ENCODE results near the gene MIA. TPM values are rescaled to one million over a fixed set of nuclear protein-coding genes. Genes with fewer than 3 reads are reported as not detected.

MIA gene
- total RNA-seq, 1 experiment from 2014 or later: 0.75 TPM

DNA sequence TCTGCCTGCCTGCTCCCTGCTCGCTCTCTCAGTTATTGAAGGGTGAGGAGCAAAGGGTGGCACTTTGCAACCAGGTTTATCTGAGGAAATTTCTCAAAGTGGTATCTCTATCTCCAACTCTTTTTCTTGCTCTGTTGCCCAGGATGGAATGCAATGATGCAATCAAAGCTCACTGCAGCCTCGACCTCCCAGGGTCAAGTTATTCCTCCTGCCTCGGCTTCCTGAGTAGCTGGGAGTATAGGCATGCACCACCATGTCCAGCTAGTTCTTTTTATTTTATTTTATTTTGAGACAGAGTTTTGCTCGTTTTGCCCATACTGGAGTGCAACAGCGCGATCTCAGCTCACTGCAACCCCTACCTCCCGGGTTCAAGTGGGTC is 29.9 kb upstream of the MIA start:
- POLR2A ChIA-PET (ENCODE audit: low non-redundant PET): no interaction called here
- CTCF ChIA-PET: no interaction called here
- no TSS peak for BruUV-seq (replicated peaks)

DNA sequence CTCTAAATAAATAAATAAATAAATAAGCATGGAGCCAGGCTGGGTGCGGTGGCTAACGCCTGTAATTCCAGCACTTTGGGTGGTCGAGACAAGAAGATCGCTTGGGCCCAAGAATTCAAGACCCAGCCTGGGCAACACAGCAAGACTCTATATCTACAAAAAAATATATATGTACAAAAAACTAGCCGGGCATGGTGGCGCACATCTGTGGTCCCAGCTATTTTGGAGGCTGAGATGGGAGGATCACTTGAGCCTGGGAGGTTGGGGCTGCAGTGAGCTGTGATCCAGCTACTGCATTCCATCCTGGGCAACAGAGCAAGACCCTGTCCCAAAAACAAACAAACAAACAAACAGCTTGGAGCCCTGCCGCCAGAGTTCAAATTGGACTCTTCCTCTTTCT is 27.8 kb upstream of the MIA start:
- Histone ChIP-seq H3K36me3 (ENCODE audit: insufficient read depth, low read length, poor library complexity, severe bottlenecking) (peaks cover under 1% of the 10 kb centered on the region), H3K4me3 (ENCODE audit: low read depth, low read length, poor library complexity, severe bottlenecking) (no peak overlapping the region), H3K27ac (ENCODE audit: low read depth, low read length, poor library complexity, severe bottlenecking) (no peak overlapping the region), H3K4me1 (ENCODE audit: insufficient read depth, low read length, poor library complexity, severe bottlenecking) (peaks cover 8% of the 10 kb centered on the region), H3K9me3 (ENCODE audit: low read depth, low read length, poor library complexity, severe bottlenecking) (no peaks in the 10 kb centered on the region), H3K27me3 (replicated peaks; ENCODE audit: insufficient read depth, low read depth, low read length, poor library complexity) (no peaks in the 10 kb centered on the region)
- no peak for TF ChIP-seq CTCF (conservative IDR thresholded peaks at IDR 0.05; ENCODE audit: low read depth, low read length)
- TF ChIP-seq EZH2 (IDR thresholded peaks at IDR 0.05; ENCODE audit: borderline replicate concordance, low read depth, low read length, poor library complexity, severe bottlenecking): no peak
- BruUV-seq (replicated peaks): no TSS peak
- DNase-seq (ENCODE audit: low spot score): no peak
- ChIA-PET CTCF (no interaction called here), POLR2A (ENCODE audit: low non-redundant PET) (no interaction called here)
- intact Hi-C loops (cut with micrococcal nuclease; ENCODE audit: unreplicated experiment): no loop called here

More for the DNA sequence above, 29.9 kb upstream of the MIA start:
- intact Hi-C loops (cut with micrococcal nuclease; ENCODE audit: unreplicated experiment): no loop called here
- Histone ChIP-seq H3K27ac (ENCODE audit: low read depth, low read length, poor library complexity, severe bottlenecking) (peak overlapping the region; percentile 61), H3K9me3 (ENCODE audit: low read depth, low read length, poor library complexity, severe bottlenecking) (no peaks in the 10 kb centered on the region), H3K36me3 (ENCODE audit: insufficient read depth, low read length, poor library complexity, severe bottlenecking) (no peaks in the 10 kb centered on the region), H3K27me3 (replicated peaks; ENCODE audit: insufficient read depth, low read depth, low read length, poor library complexity) (no peaks in the 10 kb centered on the region), H3K4me1 (ENCODE audit: insufficient read depth, low read length, poor library complexity, severe bottlenecking) (peaks cover 8% of the 10 kb centered on the region), H3K4me3 (ENCODE audit: low read depth, low read length, poor library complexity, severe bottlenecking) (no peak overlapping the region)
- TF ChIP-seq CTCF (conservative IDR thresholded peaks at IDR 0.05; ENCODE audit: low read depth, low read length) (no peak), EZH2 (IDR thresholded peaks at IDR 0.05; ENCODE audit: borderline replicate concordance, low read depth, low read length, poor library complexity, severe bottlenecking) (no peak)
- no peak for DNase-seq (ENCODE audit: low spot score)

GRCh38 chr19:40750058-40750873 is 25.1 kb upstream of the MIA start, which contains the start of gene ACTMAP:
ACTMAP (minus strand) TSS chr19:40750477; CDS start chr19:40749803, 674 bp downstream.
- intact Hi-C loops (cut with micrococcal nuclease; ENCODE audit: unreplicated experiment): loop anchor here (1.0 to 2.0 kb wide), 2 partner anchors 28 to 49 kb away; partner anchors contain the start of genes EGLN2 and RAB4B
- BruUV-seq (replicated peaks): TSS peak; percentile 96
- TF ChIP-seq EZH2 (IDR thresholded peaks at IDR 0.05; ENCODE audit: borderline replicate concordance, low read depth, low read length, poor library complexity, severe bottlenecking) (no peak), CTCF (conservative IDR thresholded peaks at IDR 0.05; ENCODE audit: low read depth, low read length) (no peak)
- peak; percentile 100 for DNase-seq (ENCODE audit: low spot score)
- Histone ChIP-seq H3K4me3 (ENCODE audit: low read depth, low read length, poor library complexity, severe bottlenecking) (peak within 1 kb of the TSS; percentile 90), H3K27me3 (replicated peaks; ENCODE audit: insufficient read depth, low read depth, low read length, poor library complexity) (no peaks in the 10 kb centered on the region), H3K27ac (ENCODE audit: low read depth, low read length, poor library complexity, severe bottlenecking) (peak within 1 kb of the TSS; percentile 97), H3K9me3 (ENCODE audit: low read depth, low read length, poor library complexity, severe bottlenecking) (no peaks in the 10 kb centered on the region), H3K36me3 (ENCODE audit: insufficient read depth, low read length, poor library complexity, severe bottlenecking) (peaks cover 4% of the 10 kb centered on the region), H3K4me1 (ENCODE audit: insufficient read depth, low read length, poor library complexity, severe bottlenecking) (peaks cover 8% of the 10 kb centered on the region)
- ChIA-PET CTCF (interaction anchor here (1.0 to 1.1 kb wide), 2 partner anchors 28 to 56 kb away, joined by 3 to 4 read pairs; no protein-coding TSS in a partner anchor), POLR2A (ENCODE audit: low non-redundant PET) (interaction anchor here (0.5 to 0.7 kb wide), 3 partner anchors 28 to 420 kb away, joined by 3 read pairs; partner anchors contain the start of gene RAB4B)
